GM20000 (cell line): ENCODE data around the gene MOSPD3.

Experiments used
- DNase-seq: peaks from one replicate; pipeline ENCODE4 v3.0.0; 2012; ENCODE audit warnings: low spot score
- TF ChIP-seq, protein P1 (sequence below): IDR thresholded peaks from 2 replicates; pipeline ENCODE4 v1.5.1; 2012; ENCODE audit warnings: mild to moderate bottlenecking, control low read depth; ENCODE audit errors: extremely low read depth, missing control alignments

Gene MOSPD3

DNA sequence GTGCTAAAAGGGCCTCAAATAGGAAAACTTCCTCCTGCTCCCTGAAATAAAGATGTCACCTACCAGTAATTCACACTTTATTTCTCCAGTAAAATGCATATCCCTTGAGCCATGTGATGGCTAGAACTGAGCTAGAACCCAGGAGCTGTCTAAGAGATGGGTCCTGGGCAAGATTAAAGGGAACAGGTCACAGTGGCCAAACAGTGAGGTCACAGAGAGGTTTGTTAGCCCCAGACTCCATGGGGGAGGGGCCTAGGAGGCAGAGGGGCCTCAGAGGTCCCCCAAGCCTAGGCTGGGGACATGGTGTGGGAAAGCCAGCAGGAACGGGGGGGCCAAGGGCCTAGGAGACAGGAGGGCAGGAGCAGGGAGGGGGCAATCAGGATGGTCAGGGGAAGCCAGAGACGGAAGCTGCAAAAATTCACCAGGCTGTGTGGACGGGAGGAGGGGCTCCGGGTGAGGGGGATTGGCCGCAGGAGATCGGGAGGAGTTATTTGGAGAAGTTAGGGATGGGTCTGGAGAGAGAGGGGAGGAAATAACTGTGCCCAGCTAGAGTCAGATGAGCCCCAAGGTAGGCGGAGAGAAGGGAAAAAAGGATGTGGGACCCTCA is 22.9 kb upstream of the MOSPD3 start:
- TF ChIP-seq, protein P1, sequence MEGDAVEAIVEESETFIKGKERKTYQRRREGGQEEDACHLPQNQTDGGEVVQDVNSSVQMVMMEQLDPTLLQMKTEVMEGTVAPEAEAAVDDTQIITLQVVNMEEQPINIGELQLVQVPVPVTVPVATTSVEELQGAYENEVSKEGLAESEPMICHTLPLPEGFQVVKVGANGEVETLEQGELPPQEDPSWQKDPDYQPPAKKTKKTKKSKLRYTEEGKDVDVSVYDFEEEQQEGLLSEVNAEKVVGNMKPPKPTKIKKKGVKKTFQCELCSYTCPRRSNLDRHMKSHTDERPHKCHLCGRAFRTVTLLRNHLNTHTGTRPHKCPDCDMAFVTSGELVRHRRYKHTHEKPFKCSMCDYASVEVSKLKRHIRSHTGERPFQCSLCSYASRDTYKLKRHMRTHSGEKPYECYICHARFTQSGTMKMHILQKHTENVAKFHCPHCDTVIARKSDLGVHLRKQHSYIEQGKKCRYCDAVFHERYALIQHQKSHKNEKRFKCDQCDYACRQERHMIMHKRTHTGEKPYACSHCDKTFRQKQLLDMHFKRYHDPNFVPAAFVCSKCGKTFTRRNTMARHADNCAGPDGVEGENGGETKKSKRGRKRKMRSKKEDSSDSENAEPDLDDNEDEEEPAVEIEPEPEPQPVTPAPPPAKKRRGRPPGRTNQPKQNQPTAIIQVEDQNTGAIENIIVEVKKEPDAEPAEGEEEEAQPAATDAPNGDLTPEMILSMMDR = no peak
- DNase-seq = no peak

DNA sequence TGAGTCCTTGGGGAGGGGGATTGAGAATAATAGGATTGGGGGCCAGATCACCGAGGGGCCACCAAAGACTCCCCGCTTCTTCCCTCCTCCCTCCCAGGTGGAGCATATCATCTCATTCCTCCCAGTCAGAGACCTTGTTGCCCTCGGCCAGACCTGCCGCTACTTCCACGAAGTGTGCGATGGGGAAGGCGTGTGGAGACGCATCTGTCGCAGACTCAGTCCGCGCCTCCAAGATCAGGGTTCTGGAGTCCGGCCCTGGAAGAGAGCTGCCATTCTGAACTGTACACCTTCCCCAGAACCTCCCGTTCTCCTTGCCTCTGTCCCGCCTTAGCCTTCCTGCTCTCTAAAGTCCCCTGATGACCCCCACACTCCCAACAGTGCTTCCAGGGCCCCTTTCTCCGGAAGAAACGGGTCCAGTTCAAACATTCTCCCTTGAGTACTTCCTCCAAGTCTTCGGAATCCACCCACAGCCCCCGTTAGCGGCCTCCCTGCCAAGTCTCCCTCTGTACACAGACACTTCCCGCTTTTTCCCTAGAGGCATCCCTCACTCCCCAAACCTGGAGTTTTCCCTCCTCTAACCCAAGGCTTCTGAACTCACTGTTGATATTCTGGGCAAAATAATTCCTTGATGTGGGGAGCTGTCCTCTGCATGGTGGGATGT is 22.1 kb upstream of the MOSPD3 start:
- TF ChIP-seq, protein P1 = no peak
- no peak for DNase-seq

DNA sequence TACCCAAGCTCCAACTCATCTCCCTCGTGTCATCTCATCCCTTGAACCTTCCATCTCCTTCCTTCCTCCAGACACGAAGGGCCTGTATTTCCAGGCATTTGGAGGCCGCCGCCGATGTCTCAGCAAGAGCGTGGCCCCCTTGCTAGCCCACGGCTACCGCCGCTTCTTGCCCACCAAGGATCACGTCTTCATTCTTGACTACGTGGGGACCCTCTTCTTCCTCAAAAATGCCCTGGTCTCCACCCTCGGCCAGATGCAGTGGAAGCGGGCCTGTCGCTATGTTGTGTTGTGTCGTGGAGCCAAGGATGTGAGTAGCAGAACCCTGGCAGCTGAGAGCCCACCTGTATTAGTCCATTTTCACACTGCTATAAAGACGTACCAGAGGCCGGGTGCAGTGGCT is 20.7 kb upstream of the MOSPD3 start:
- TF ChIP-seq, protein P1 = no peak
- DNase-seq = no peak

DNA sequence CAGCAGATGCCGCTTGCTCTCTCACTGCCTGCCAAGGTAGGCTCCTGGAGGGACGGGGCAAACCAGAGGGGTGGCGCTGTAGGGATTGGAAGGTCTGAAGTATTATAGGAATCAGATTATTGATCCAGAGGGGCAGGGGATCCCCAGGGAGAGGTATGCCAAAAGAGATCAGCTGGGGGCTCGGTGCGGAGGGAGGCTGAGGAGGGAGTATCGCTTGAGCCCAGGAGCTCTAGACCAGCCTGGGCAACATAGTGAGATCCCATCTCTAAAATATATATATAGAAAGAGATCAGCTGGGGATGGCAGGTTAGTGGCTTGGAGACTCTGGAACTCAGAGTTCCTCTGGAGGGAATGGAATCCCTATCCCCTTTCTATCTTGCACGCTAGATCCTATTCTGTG is 17.2 kb upstream of the MOSPD3 start:
- TF ChIP-seq, protein P1 = no peak
- DNase-seq = no peak

DNA sequence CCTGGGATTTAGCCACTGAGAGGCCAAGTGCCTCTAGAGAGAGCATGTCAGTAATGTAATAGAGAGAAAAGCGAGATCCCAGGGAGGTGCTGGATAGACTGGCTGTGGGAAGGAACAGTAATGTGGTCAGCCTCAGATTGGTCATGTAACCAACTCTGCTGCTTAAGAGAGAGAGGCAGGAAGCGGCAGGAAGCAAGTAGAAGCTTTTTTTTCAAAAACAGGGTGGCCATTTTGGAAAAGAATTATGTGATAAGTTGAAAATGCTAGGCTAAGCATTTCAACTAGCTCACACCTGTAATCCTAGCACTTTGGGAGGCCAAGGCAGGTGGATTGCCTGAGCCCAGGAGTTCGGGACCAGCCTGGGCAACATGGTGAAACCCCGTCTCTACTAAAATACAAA is 13.9 kb upstream of the MOSPD3 start:
- TF ChIP-seq, protein P1 = no peak
- DNase-seq = no peak

DNA sequence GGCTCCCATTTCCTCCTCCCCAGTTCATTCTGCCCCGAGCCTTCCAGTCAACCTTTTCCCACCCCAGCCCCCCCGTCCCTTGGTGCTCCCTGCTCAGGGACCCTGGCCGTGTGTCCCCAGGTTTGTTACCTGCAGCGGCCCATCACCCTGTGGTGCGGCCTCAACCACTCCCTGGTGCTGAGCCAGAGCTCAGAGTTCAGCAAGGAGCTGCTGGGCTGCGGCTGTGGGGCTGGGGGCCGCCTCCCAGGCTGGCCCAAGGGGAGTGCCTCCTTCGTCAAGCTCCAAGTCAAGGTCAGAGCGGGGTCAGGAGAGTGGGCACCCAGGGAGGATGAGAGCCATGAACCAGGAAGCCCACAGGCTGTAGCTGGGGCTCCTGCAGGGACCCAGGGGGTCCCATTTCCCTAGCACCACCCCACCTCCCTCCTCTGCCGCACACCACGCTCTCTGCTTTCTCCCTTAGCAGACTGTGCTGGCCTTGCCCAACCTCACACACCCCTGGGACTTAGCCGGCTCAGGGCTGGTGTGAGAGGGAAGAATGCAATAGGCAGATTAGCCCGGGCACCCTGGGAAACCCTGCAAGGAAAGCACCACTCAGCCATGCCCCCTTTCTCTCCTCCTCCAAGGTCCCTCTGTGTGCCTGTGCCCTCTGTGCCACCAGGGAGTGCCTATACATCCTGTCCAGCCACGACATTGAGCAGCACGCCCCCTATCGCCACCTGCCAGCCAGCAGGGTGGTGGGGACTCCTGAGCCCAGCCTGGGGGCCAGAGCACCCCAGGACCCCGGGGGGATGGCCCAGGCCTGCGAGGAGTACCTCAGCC is 12.2 kb upstream of the MOSPD3 start:
- no peak for DNase-seq
- TF ChIP-seq, protein P1 = peak; percentile 20

DNA sequence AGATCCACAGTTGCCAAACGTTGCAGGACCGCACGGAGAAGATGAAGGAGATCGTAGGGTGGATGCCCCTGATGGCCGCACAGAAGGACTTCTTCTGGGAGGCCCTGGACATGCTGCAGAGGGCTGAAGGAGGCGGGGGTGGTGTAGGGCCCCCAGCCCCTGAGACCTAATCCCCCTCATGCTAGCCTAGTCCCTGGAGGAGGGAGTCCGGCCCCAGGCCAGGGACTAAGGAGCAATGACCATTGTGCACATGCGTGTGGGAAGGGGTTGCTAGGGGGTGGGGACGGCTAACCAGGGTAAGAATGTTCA is 11.7 kb upstream of the MOSPD3 start:
- TF ChIP-seq, protein P1 = no peak
- no peak for DNase-seq
